ENCODE data around the gene FXYD1. TPM values are rescaled to one million over a fixed set of nuclear protein-coding genes. Genes with fewer than 3 reads are reported as not detected.
A peak's percentile ranks its signal among the peaks of the same experiment; 100 is the strongest.

Gene FXYD1
- total RNA-seq, 2 experiments from 2014 or later, result not detected

DNA sequence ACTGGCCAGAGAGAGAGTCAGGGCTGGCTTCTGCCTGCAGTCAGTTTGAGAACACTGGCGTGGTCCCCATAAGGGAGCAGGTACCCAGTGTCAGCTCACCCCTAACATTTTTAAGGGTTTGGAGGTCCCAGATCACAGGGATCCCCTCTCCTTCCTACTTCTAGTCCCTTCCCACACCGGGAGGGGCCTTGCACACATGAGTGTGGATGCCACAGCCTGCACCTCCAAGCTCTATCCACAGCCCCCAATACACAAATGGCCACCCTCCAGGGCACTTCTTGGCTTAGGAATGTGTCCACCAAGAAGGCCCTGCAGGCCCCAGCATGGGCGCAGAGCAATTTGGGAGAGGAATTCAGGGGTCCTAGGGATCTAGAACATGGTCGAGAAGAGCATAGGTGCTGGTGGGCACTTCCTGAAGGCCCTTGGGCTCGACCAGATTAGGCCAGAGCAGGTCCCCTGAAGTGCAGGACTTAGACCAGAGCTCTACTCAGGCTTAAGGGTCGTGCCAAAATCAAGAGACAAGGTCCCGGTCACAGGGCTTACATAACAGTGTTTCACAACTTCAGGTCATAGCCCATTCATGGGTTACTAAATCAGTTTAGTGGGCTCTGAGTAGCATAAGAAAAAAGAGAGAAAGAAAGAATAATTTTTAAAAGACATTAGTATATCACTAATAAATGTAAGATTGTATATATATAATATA is 31.9 kb downstream of the FXYD1 start:
- H3K4me3 Mint-ChIP-seq, result no peak overlapping the region
- H3K27ac Mint-ChIP-seq, result peak overlapping the region; percentile 32
- no peaks in the 10 kb centered on the region for H3K27me3 Mint-ChIP-seq
- ATAC-seq (ENCODE audit: low read depth) (no peak), DNase-seq (no peak)
- POLR2A ChIA-PET, result interaction anchor here (1.6 to 2.5 kb wide), 3 partner anchors 11 to 36 kb away, joined by 5 to 10 read pairs (median 5); partner anchors contain the start of gene FXYD5
- H3K4me1 Mint-ChIP-seq, result peaks cover 34% of the 10 kb centered on the region
- H3K36me3 Mint-ChIP-seq, result peaks cover 66% of the 10 kb centered on the region
- H3K9me3 Mint-ChIP-seq, result peaks cover 9% of the 10 kb centered on the region

DNA sequence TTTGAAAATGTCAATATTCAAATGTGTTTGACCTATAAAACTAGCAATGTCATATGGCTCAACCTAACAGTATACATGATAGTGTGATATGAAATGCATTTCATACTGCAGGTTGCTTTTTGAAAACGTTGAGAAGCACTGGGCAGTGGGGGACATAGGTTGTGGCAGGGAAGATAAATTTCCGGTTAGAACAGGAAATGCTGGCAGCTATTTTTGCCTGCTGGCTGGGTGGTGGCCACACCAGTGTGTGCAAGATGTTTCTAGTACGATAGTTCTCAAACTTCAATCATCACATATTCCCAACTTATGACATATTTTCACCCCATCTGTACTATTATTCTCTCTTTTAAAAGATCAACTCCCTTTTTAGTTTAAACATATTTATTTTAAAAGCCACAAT is 33.1 kb downstream of the FXYD1 start:
- Mint-ChIP-seq H3K9me3 (no peaks in the 10 kb centered on the region), H3K27me3 (no peaks in the 10 kb centered on the region), H3K27ac (peak overlapping the region; percentile 79), H3K4me3 (peak overlapping the region; percentile 40), H3K36me3 (peaks cover 54% of the 10 kb centered on the region), H3K4me1 (peaks cover 28% of the 10 kb centered on the region)
- DNase-seq, result no peak
- POLR2A ChIA-PET, result interaction anchor here (0.6 to 2.9 kb wide), 6 partner anchors 8 to 40 kb away, joined by 3 to 14 read pairs (median 6); partner anchors contain the start of gene FXYD5
- peak; percentile 56 for ATAC-seq (ENCODE audit: low read depth)

DNA sequence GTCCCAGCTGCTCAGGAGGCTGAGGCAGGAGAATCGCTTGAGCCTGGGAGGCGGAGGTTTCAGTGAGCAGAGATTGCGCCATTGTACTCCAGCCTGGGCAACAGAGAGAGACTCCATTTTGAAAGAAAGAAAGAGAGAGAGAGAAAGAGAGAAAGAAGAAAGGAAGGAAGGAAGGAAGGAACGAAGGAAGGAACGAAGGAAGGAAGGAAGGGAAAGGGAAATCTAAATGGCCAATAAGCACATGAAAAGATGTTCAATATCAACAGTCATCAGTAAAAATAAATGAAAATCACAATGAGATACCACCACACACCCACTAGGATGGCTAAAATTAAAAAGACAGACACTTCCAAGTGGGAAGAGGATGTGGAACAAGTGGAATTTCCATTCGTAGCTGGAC is 35.6 kb downstream of the FXYD1 start:
- H3K4me3 Mint-ChIP-seq, result no peak overlapping the region
- POLR2A ChIA-PET, result interaction anchor here (1.2 to 2.9 kb wide), 2 partner anchors 20 kb away, joined by 3 to 14 read pairs; partner anchors contain the start of gene FXYD5
- H3K27ac Mint-ChIP-seq, result no peak overlapping the region
- ATAC-seq (ENCODE audit: low read depth) (no peak), DNase-seq (no peak)
- no peaks in the 10 kb centered on the region for H3K27me3 Mint-ChIP-seq
- H3K4me1 Mint-ChIP-seq, result peaks cover 21% of the 10 kb centered on the region
- H3K9me3 Mint-ChIP-seq, result peaks cover 2% of the 10 kb centered on the region
- peaks cover 45% of the 10 kb centered on the region for H3K36me3 Mint-ChIP-seq

DNA sequence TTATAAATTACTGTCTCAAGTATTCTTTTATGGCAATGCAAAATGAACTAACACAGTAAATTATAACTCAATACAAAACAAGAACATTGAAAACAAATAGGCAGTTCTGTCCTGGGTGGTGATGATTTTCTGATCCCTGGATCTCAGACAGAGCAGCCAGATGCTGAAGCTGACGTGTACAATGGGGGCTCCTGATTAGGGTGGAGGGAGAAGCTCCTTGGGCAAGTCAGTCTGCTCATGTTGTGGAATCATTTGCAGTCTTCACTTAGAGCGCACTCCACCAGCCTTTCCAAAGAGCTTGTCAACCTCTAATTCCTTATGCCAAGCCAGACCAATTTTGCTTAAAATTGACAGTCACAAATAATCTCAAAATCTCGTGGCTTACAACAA is 37.6 kb downstream of the FXYD1 start:
- H3K27ac Mint-ChIP-seq, result no peak overlapping the region
- no peaks in the 10 kb centered on the region for H3K27me3 Mint-ChIP-seq
- H3K9me3 Mint-ChIP-seq, result peaks cover 2% of the 10 kb centered on the region
- no peak for DNase-seq
- H3K4me3 Mint-ChIP-seq, result no peak overlapping the region
- peaks cover 30% of the 10 kb centered on the region for H3K4me1 Mint-ChIP-seq
- ATAC-seq (ENCODE audit: low read depth), result no peak
- POLR2A ChIA-PET, result no interaction called here
- H3K36me3 Mint-ChIP-seq, result peaks cover 33% of the 10 kb centered on the region

- Mint-ChIP-seq H3K4me3 (no peak overlapping the region), H3K4me1 (peaks cover 25% of the 10 kb centered on the region), H3K36me3 (peaks cover 20% of the 10 kb centered on the region), H3K27me3 (no peaks in the 10 kb centered on the region), H3K9me3 (peaks cover 2% of the 10 kb centered on the region), H3K27ac (no peak overlapping the region)
- ATAC-seq (ENCODE audit: low read depth), result no peak
- POLR2A ChIA-PET, result interaction anchor here (0.6 to 1.5 kb wide), 3 partner anchors 8 to 32 kb away, joined by 3 to 4 read pairs (median 3); no protein-coding TSS in a partner anchor
- no peak for DNase-seq
Observed at GRCh38 chr19:35177377-35178274, 39.0 kb downstream of the FXYD1 start.

DNA sequence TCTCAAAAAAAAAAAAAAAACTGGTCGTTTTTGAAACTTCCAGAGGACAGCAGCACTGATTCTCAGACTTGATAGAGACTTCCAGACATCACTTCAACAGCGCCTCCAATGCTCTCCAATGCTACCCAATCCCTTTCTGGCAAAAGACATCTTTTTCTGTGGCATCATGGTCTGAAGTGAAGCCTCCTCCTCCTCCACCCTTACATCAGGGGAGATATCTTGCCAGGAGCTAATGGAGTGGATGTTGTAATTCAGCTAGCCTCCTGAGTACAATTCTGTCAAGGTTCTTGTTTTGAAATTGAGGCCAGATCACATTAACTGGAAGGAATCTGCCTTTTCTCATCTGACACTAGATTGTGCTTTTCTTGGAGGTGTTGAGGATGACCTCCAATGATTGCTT is 40.1 kb downstream of the FXYD1 start:
- Mint-ChIP-seq H3K27ac (no peak overlapping the region), H3K36me3 (peaks cover 12% of the 10 kb centered on the region)

GRCh38 chr19:35179830-35180229 is 41.2 kb downstream of the FXYD1 start:
- ATAC-seq (ENCODE audit: low read depth) (peak; percentile 47), DNase-seq (no peak)
- Mint-ChIP-seq H3K4me3 (peak overlapping the region; percentile 41), H3K4me1 (peaks cover 25% of the 10 kb centered on the region), H3K36me3 (peaks cover 6% of the 10 kb centered on the region), H3K27ac (peak overlapping the region; percentile 39), H3K27me3 (peaks cover 3% of the 10 kb centered on the region), H3K9me3 (peaks cover 10% of the 10 kb centered on the region)
- POLR2A ChIA-PET, result interaction anchor here (0.9 to 1.7 kb wide), 6 partner anchors 8 to 32 kb away, joined by 3 to 6 read pairs (median 3); partner anchors contain the start of gene FXYD5

More for the DNA sequence above, 40.1 kb downstream of the FXYD1 start:
- Mint-ChIP-seq H3K4me3 (no peak overlapping the region), H3K27me3 (peaks cover under 1% of the 10 kb centered on the region), H3K9me3 (peaks cover 6% of the 10 kb centered on the region), H3K4me1 (peaks cover 25% of the 10 kb centered on the region)
- POLR2A ChIA-PET, result interaction anchor here (0.6 to 1.7 kb wide), 4 partner anchors 9 to 28 kb away, joined by 3 to 5 read pairs (median 3); partner anchors contain the start of gene FXYD5
- DNase-seq (no peak), ATAC-seq (ENCODE audit: low read depth) (no peak)

DNA sequence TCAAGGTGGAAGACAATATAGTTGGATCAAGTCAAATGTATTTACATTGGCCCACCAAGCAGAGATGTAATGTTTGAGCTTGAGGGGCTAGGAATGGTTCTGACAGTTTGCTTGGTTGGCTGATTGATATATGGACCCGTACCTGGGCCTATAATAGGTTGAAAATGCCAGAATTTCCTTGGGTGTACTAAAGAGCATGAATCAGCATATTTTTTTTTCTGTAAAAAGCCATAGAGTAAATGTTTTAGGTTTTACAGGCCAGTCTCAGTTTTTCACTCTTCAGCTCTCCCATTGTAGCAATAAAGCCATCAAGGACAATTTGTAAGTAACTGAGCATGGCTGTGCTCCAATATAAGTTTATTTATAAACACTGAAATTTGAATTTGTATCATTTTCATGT is 42.8 kb downstream of the FXYD1 start:
- Mint-ChIP-seq H3K4me3 (no peak overlapping the region), H3K27ac (no peak overlapping the region), H3K36me3 (peaks cover 6% of the 10 kb centered on the region), H3K9me3 (peaks cover 10% of the 10 kb centered on the region), H3K27me3 (peaks cover 3% of the 10 kb centered on the region), H3K4me1 (peaks cover 19% of the 10 kb centered on the region)
- no peak for ATAC-seq (ENCODE audit: low read depth)
- POLR2A ChIA-PET, result interaction anchor here (1.0 to 1.2 kb wide), 2 partner anchors 13 to 31 kb away, joined by 4 read pairs; no protein-coding TSS in a partner anchor
- no peak for DNase-seq

DNA sequence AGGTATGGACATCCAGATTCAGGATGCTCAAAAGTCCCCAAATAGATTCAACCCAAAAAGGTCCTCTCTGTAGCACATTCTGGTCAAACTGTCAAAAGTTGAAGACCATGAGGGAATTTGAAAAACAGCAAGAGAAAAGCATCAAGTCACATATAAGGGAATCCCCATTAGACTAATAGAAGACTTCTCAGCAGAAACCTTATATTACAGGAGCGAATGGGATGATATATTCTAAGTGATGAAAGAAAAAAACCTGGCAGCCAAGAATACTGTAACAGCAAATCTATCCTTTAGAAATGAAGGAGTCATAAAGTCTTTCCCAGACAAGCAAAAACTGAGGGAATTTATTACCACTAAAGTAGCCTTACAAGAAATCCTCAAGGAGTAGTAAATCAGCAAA is 45.6 kb downstream of the FXYD1 start:
- peaks cover 4% of the 10 kb centered on the region for H3K27me3 Mint-ChIP-seq
- no peak overlapping the region for H3K4me3 Mint-ChIP-seq
- POLR2A ChIA-PET, result interaction anchor here (0.5 kb wide), 1 partner anchor 27 kb away, joined by 3 read pairs; no protein-coding TSS in a partner anchor
- peaks cover 13% of the 10 kb centered on the region for H3K4me1 Mint-ChIP-seq
- ATAC-seq (ENCODE audit: low read depth), result no peak
- H3K9me3 Mint-ChIP-seq, result peaks cover 10% of the 10 kb centered on the region
- peaks cover 6% of the 10 kb centered on the region for H3K36me3 Mint-ChIP-seq
- no peak overlapping the region for H3K27ac Mint-ChIP-seq
- DNase-seq, result no peak

DNA sequence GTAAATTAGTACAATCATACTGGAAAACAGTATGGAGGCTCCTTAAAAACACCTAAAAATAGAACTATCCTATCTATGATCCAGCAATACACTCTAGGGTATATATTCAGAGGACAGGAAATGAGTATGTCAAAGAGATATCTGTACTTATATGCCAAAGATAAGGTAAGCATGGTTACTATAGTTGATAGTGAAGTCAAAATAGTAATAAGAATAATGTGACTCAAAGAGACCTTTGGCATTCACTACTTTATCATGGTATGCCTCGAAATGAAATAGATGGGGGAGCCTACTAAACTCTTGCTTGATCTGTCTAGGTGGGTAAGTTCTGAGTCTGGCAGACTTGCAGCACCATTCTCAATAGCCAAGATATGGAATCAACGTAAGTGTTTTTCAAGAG is 46.3 kb downstream of the FXYD1 start:
- Mint-ChIP-seq H3K27ac (no peak overlapping the region), H3K36me3 (peaks cover 6% of the 10 kb centered on the region), H3K4me1 (peaks cover 8% of the 10 kb centered on the region), H3K4me3 (no peak overlapping the region), H3K27me3 (peaks cover 5% of the 10 kb centered on the region), H3K9me3 (peaks cover 10% of the 10 kb centered on the region)
- ATAC-seq (ENCODE audit: low read depth) (no peak), DNase-seq (no peak)
- POLR2A ChIA-PET, result no interaction called here

Other genes with a start within 250 kb of the FXYD1 start
- gene ZNF30, start 211.9 kb upstream of the FXYD1 start, total RNA-seq, result 1 to 10 TPM; 5.7 to 5.9 TPM
- 10 to 100 TPM; 21.4 to 24.9 TPM for gene ZNF792, start 174.6 kb upstream of the FXYD1 start, total RNA-seq
- gene GRAMD1A, start 138.5 kb upstream of the FXYD1 start, total RNA-seq, result 100 to 1,000 TPM; 173 to 187 TPM
- gene SCN1B, start 108.4 kb upstream of the FXYD1 start, total RNA-seq, result 1 to 10 TPM in 1 of 2 experiments, under 1 TPM in 1; 0.85 to 1.2 TPM
- under 1 TPM in 1 of 2 experiments, not detected in 1; 0.20 TPM for gene HPN, start 97.1 kb upstream of the FXYD1 start, total RNA-seq
- not detected for gene FXYD3, start 23.0 kb upstream of the FXYD1 start, total RNA-seq
- under 1 TPM; 0.28 to 0.44 TPM for gene LGI4, start 3.8 kb upstream of the FXYD1 start, total RNA-seq
- gene FXYD7, start 4.4 kb downstream of the FXYD1 start, total RNA-seq, result 1 to 10 TPM; 5.3 to 6.5 TPM
- 100 to 1,000 TPM; 353 to 360 TPM for gene FXYD5, start 15.9 kb downstream of the FXYD1 start, total RNA-seq
- gene FAM187B, start 89.9 kb downstream of the FXYD1 start, total RNA-seq, result not detected
- 10 to 100 TPM; 33.2 to 36.3 TPM for gene LSR, start 110.2 kb downstream of the FXYD1 start, total RNA-seq
- 100 to 1,000 TPM; 149 to 159 TPM for gene USF2, start 130.1 kb downstream of the FXYD1 start, total RNA-seq
- gene HAMP, start 143.7 kb downstream of the FXYD1 start, total RNA-seq, result 1 to 10 TPM; 1.0 to 1.1 TPM
- under 1 TPM; 0.11 to 0.39 TPM for gene MAG, start 153.3 kb downstream of the FXYD1 start, total RNA-seq
- gene CD22, start 190.4 kb downstream of the FXYD1 start, total RNA-seq, result 1 to 10 TPM; 1.7 to 1.8 TPM
- not detected for gene FFAR1, start 209.1 kb downstream of the FXYD1 start, total RNA-seq
- gene FFAR3, start 219.6 kb downstream of the FXYD1 start, total RNA-seq, result not detected
- not detected for gene GPR42, start 232.2 kb downstream of the FXYD1 start, total RNA-seq

Measured in activated naive CD8-positive, alpha-beta T cell treated with anti-CD3 and anti-CD28 coated beads, Interleukin-2, amount 10 ng/mL, durations not matched to agents 7 days and 5 days (primary cell).